PC-3 (cell line): ENCODE measurements around the gene RAB3GAP2.
"Not testable (repeated sequence)": the region's sequence is repeated elsewhere in the genome, so short reads cannot be mapped to it uniquely, and the experiment has no call there.

ENCODE experiments used
- CTCF ChIP-seq: fragments of 300-600 bp; sonication (generic); conservative IDR thresholded peaks from 2 replicates; pipeline ENCODE4 v1.5.1; 2017; ENCODE audit warnings: antibody characterized with exemption, low read depth, mild to moderate bottlenecking, low read length
- EZH2 ChIP-seq: fragments of 300-600 bp; sonication (generic); IDR thresholded peaks from one replicate; pipeline ENCODE4 v1.6.1; 2017; ENCODE audit warnings: antibody characterized with exemption, mild to moderate bottlenecking, low read length; ENCODE audit not compliant: unreplicated experiment

GRCh38 chr1:220204758-220205157 lies 67.5 kb downstream of the RAB3GAP2 start:
- TF ChIP-seq CTCF, EZH2: not testable (repeated sequence)
